HG03565 (cell line): ENCODE data around the gene CLDN4.
"Not testable (repeated sequence)": the region's sequence is repeated elsewhere in the genome, so short reads cannot be mapped to it uniquely, and the experiment has no call there.

Source experiments
- ATAC-seq: cut with Tn5 transposase; IDR thresholded peaks from one replicate; pipeline ENCODE4 v1.9.1; 2021; ENCODE audit warnings: mild to moderate bottlenecking, moderate library complexity; ENCODE audit not compliant: unreplicated experiment

Gene CLDN4

GRCh38 chr7:73841689-73842066 is 10.9 kb downstream of the CLDN4 start:
- no peak for ATAC-seq

GRCh38 chr7:73842067-73842976 is 11.5 kb downstream of the CLDN4 start, which contains the start of gene METTL27:
TSS of gene METTL27 (minus strand) at chr7:73842516. CDS start at chr7:73842140, 376 bp downstream.
- ATAC-seq: peak; percentile 87

GRCh38 chr7:73844131-73844547 is 13.3 kb downstream of the CLDN4 start:
- ATAC-seq: no peak

- ATAC-seq: no peak
These were observed 14.2 kb downstream of the CLDN4 start for GRCh38 chr7:73844848-73845460.

GRCh38 chr7:73845701-73846195 is 15.0 kb downstream of the CLDN4 start:
- not testable (repeated sequence) for ATAC-seq

GRCh38 chr7:73847941-73848723 is 17.3 kb downstream of the CLDN4 start:
- ATAC-seq: no peak

GRCh38 chr7:73850781-73851207 is 20.0 kb downstream of the CLDN4 start:
- no peak for ATAC-seq

- peak; percentile 86 for ATAC-seq
These were observed 20.9 kb downstream of the CLDN4 start for GRCh38 chr7:73851410-73852338.

- ATAC-seq: no peak
These were observed 21.7 kb downstream of the CLDN4 start for GRCh38 chr7:73852500-73852899.

- no peak for ATAC-seq
These were observed 26.1 kb downstream of the CLDN4 start for GRCh38 chr7:73856941-73857340.

- ATAC-seq: no peak
These were observed 28.0 kb downstream of the CLDN4 start for GRCh38 chr7:73858807-73859206.

GRCh38 chr7:73860859-73861258 is 30.1 kb downstream of the CLDN4 start, which contains the start of gene TMEM270:
TSS of gene TMEM270 (plus strand) at chr7:73861159. CDS start at chr7:73861195, 36 bp downstream.
- no peak for ATAC-seq

GRCh38 chr7:73861305-73861704 is 30.5 kb downstream of the CLDN4 start:
- no peak for ATAC-seq

GRCh38 chr7:73864981-73865711 is 34.4 kb downstream of the CLDN4 start:
- ATAC-seq: no peak

GRCh38 chr7:73865738-73866445 is 35.1 kb downstream of the CLDN4 start:
- ATAC-seq: no peak

GRCh38 chr7:73866446-73866767 is 35.6 kb downstream of the CLDN4 start:
- ATAC-seq: no peak

GRCh38 chr7:73869011-73869798 is 38.4 kb downstream of the CLDN4 start:
- no peak for ATAC-seq

GRCh38 chr7:73870041-73870492 is 39.3 kb downstream of the CLDN4 start:
- no peak for ATAC-seq
